Thyroid gland (tissue), 4 donors: ENCODE results near the gene SLC16A8.

ENCODE experiments used
- POLR2A ChIP-seq, 2 donors: fragments of 450-650 bp; IDR thresholded peaks; one replicate each; pipeline ENCODE4 v1.6.1; 2017; ENCODE audit warnings: antibody characterized with exemption in 2 of 2, mild to moderate bottlenecking in 2 of 2, moderate library complexity in 1 of 2
- TF ChIP-seq, protein P1 (sequence below), 6 experiments: fragments of 200-600 bp in 3 of 6; fragments of 450-650 bp in 3 of 6; sonication (generic) in 3 of 6; IDR thresholded peaks; one replicate each; pipeline ENCODE4 v1.5.1; 2016 to 2019; ENCODE audit warnings: antibody characterized with exemption in 6 of 6, mild to moderate bottlenecking in 2 of 6, inconsistent platforms in 1 of 6, moderate library complexity in 1 of 6

DNA sequence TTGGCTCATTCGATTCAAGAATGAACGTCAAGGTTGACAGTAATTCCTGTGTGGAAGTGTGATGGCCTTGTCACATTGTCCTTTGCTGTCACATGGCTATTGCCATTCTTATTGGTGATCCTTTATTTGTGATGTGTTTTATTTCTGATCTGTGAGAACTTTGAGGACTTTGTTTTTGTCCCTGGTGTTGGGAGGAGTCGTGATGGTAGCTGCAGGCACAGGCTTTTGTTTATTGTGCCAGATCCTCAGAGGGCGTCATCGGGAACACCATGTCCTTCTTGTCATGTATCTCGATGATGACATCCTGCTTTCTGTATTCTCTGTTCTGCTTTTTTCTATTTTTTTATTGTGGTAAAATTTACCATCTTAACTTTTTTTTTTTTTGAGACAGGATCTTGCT, 21.2 kb downstream of the SLC16A8 start:
- TF ChIP-seq, protein P1, sequence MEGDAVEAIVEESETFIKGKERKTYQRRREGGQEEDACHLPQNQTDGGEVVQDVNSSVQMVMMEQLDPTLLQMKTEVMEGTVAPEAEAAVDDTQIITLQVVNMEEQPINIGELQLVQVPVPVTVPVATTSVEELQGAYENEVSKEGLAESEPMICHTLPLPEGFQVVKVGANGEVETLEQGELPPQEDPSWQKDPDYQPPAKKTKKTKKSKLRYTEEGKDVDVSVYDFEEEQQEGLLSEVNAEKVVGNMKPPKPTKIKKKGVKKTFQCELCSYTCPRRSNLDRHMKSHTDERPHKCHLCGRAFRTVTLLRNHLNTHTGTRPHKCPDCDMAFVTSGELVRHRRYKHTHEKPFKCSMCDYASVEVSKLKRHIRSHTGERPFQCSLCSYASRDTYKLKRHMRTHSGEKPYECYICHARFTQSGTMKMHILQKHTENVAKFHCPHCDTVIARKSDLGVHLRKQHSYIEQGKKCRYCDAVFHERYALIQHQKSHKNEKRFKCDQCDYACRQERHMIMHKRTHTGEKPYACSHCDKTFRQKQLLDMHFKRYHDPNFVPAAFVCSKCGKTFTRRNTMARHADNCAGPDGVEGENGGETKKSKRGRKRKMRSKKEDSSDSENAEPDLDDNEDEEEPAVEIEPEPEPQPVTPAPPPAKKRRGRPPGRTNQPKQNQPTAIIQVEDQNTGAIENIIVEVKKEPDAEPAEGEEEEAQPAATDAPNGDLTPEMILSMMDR (IDR thresholded peaks at IDR 0.05) = no peak
- TF ChIP-seq POLR2A (IDR thresholded peaks at IDR 0.05) = no peak
